Uterus (tissue), 4 donors: ENCODE data around the gene OSBPL8. TPM values are rescaled to one million over a fixed set of nuclear protein-coding genes. Genes with fewer than 3 reads are reported as not detected.
"Not testable (repeated sequence)": the region's sequence is repeated elsewhere in the genome, so short reads cannot be mapped to it uniquely, and the experiment has no call there.

Source experiments
- DNase-seq, 2 donors: peaks; one replicate each; pipeline ENCODE4 v3.0.0-alpha.2; 2019 to 2020
- H3K27ac ChIP-seq, 2 donors: fragments of 200-600 bp; sonication (generic); 1 replicate in 1 of 2; 2 replicates in 1 of 2; pipeline ENCODE4 v1.5.1; 2016 to 2018
- H3K27me3 ChIP-seq, 2 donors: fragments of 200-600 bp; sonication (generic); one replicate each; pipeline ENCODE4 v1.5.1; 2018 to 2019; ENCODE audit warnings: control low read depth in 1 of 2
- H3K36me3 ChIP-seq, 2 donors: fragments of 200-600 bp; sonication (generic); one replicate each; pipeline ENCODE4 v1.5.1; 2019; ENCODE audit warnings: control low read depth in 1 of 2
- H3K4me1 ChIP-seq, 2 donors: fragments of 200-600 bp; sonication (generic); one replicate each; pipeline ENCODE4 v1.5.1; 2018 to 2019; ENCODE audit warnings: control low read depth in 1 of 2
- H3K4me3 ChIP-seq, 2 donors: fragments of 200-600 bp; sonication (generic); 1 replicate in 1 of 2; 2 replicates in 1 of 2; pipeline ENCODE4 v1.5.1; 2018 to 2019; ENCODE audit warnings: mild to moderate bottlenecking in 1 of 2
- H3K9me3 ChIP-seq, 2 donors: fragments of 200-600 bp; sonication (generic); one replicate each; pipeline ENCODE4 v1.5.1; 2019; ENCODE audit warnings: control low read depth in 1 of 2
- POLR2A ChIP-seq, 2 donors: fragments of 450-650 bp; IDR thresholded peaks; one replicate each; pipeline ENCODE4 v1.6.1; 2016; ENCODE audit warnings: antibody characterized with exemption in 2 of 2, mild to moderate bottlenecking in 1 of 2, moderate library complexity in 1 of 2
- intact Hi-C: fragments of 100-400 bp; cut with DNase I; formaldehyde crosslinking; loops from one replicate; pipeline ENCODE4 v1.15.1; 2023; ENCODE audit warnings: low total_unique reads
- total RNA-seq, 4 donors: library from RNA; depleted of rRNA in 3 of 4; stranded (reverse); fragments of >200 nt in 3 of 4; gene quantifications; one replicate each; pipeline versions ENCODE4 v1.1.0 to v1.2.4, GENCODE V29; 2014 to 2023
- TF ChIP-seq, protein P1 (sequence below), 4 experiments: fragments of 200-600 bp in 2 of 4; fragments of 450-650 bp in 2 of 4; sonication (generic) in 2 of 4; IDR thresholded peaks; one replicate each; pipeline ENCODE4 v1.5.1; 2016 to 2019; ENCODE audit warnings: antibody characterized with exemption in 4 of 4, mild to moderate bottlenecking in 2 of 4, moderate library complexity in 1 of 4
- donor health status: DM: yes; HTN: yes; CAD: no.

Gene OSBPL8
- total RNA-seq, 4 donors from 2014 or later = 22.0 to 131 (median 69.3) TPM

- Histone ChIP-seq H3K4me3 (no peak overlapping the region), H3K4me1 (no peaks in the 10 kb centered on the region), H3K27me3 (no peaks in the 10 kb centered on the region), H3K36me3 (no peaks in the 10 kb centered on the region), H3K27ac (no peak overlapping the region), H3K9me3 (no peaks in the 10 kb centered on the region)
- intact Hi-C loops = no loop called here
- TF ChIP-seq POLR2A (IDR thresholded peaks at IDR 0.05) = no peak
- TF ChIP-seq, protein P1, sequence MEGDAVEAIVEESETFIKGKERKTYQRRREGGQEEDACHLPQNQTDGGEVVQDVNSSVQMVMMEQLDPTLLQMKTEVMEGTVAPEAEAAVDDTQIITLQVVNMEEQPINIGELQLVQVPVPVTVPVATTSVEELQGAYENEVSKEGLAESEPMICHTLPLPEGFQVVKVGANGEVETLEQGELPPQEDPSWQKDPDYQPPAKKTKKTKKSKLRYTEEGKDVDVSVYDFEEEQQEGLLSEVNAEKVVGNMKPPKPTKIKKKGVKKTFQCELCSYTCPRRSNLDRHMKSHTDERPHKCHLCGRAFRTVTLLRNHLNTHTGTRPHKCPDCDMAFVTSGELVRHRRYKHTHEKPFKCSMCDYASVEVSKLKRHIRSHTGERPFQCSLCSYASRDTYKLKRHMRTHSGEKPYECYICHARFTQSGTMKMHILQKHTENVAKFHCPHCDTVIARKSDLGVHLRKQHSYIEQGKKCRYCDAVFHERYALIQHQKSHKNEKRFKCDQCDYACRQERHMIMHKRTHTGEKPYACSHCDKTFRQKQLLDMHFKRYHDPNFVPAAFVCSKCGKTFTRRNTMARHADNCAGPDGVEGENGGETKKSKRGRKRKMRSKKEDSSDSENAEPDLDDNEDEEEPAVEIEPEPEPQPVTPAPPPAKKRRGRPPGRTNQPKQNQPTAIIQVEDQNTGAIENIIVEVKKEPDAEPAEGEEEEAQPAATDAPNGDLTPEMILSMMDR (IDR thresholded peaks at IDR 0.05) = no peak
- DNase-seq = no peak
Measured at GRCh38 chr12:76329159-76329558, 230.4 kb downstream of the OSBPL8 start.

- H3K4me1 ChIP-seq, intact Hi-C loops, H3K4me3 ChIP-seq, H3K27me3 ChIP-seq, H3K27ac ChIP-seq, H3K36me3 ChIP-seq, DNase-seq, H3K9me3 ChIP-seq: not testable (repeated sequence)
Measured at GRCh38 chr12:76319595-76320319, 239.8 kb downstream of the OSBPL8 start.

DNA sequence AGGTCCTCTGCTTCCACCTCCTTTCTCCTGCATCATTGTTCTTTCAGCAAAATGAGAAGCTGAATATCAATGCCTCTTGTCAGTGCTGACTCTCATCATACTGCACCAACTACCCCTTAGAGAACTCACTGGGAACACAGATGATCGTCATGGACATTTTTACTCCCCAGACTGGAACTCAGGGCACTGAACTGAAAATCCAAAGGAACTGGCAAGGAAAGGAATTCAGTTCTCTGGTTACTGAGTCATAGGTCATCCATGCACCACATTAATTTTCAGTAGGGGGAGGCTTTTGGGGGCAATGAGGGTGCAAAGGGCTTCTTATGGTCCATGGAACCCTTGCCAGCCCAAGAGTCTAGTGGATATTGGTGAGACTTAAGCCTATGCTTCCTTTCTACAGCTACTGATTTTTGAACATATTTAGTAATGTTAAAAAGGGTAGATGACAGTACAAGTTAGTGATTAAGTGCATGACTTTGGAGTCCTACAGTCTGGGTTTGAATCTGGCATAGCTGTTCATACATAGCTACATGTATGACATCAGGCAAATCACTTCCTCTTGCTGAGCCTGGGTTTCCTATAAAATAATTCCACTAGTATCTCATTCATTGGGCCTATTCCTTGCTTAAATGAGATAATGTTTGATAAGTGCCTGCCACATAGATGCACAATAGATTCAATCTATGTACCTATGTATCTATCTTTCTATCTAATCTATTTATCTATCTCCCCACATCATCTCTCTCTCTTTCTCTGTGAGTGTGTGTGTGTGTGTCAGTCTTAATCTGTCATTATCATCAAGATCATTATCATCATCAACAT, 240.6 kb downstream of the OSBPL8 start:
- Histone ChIP-seq H3K36me3 (no peaks in the 10 kb centered on the region), H3K9me3 (no peaks in the 10 kb centered on the region), H3K4me1 (no peaks in the 10 kb centered on the region), H3K27ac (no peak overlapping the region), H3K4me3 (no peak overlapping the region), H3K27me3 (no peaks in the 10 kb centered on the region)
- no peak for DNase-seq
- intact Hi-C loops = no loop called here
- no peak for TF ChIP-seq POLR2A (IDR thresholded peaks at IDR 0.05)
- TF ChIP-seq, protein P1 (IDR thresholded peaks at IDR 0.05) = no peak

- no peaks in the 10 kb centered on the region for H3K4me1 ChIP-seq
- no peaks in the 10 kb centered on the region for H3K9me3 ChIP-seq
- H3K27ac ChIP-seq = no peak overlapping the region
- DNase-seq = no peak
- H3K36me3 ChIP-seq = no peaks in the 10 kb centered on the region
- H3K27me3 ChIP-seq = no peaks in the 10 kb centered on the region
- TF ChIP-seq POLR2A (IDR thresholded peaks at IDR 0.05) = no peak
- TF ChIP-seq, protein P1 (IDR thresholded peaks at IDR 0.05) = no peak
- intact Hi-C loops = no loop called here
- H3K4me3 ChIP-seq = no peak overlapping the region
Measured at GRCh38 chr12:76317976-76318375, 241.6 kb downstream of the OSBPL8 start.

DNA sequence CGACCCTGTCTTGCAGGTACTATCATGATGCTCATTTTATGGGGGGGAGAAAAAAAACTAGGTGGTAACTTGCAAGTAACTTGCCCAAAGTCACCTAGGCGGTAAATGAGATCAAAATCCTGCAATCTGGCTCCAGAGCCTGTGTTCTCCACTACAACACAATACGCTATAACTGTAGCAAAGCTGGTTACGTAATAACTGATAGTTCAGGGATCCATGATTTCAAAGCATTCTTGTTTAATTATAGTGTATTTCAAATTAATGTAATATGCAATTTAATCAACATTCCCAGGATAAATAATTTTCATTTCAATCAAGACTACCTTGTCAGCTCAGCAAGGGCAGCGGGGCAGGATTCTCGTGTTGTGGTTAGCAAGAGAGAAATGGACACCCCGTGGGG, 243.1 kb downstream of the OSBPL8 start:
- Histone ChIP-seq H3K27me3 (no peaks in the 10 kb centered on the region), H3K27ac (no peak overlapping the region), H3K4me1 (no peaks in the 10 kb centered on the region), H3K4me3 (no peak overlapping the region), H3K9me3 (no peaks in the 10 kb centered on the region), H3K36me3 (no peaks in the 10 kb centered on the region)
- DNase-seq = no peak
- intact Hi-C loops = no loop called here
- TF ChIP-seq POLR2A (IDR thresholded peaks at IDR 0.05) = no peak

DNA sequence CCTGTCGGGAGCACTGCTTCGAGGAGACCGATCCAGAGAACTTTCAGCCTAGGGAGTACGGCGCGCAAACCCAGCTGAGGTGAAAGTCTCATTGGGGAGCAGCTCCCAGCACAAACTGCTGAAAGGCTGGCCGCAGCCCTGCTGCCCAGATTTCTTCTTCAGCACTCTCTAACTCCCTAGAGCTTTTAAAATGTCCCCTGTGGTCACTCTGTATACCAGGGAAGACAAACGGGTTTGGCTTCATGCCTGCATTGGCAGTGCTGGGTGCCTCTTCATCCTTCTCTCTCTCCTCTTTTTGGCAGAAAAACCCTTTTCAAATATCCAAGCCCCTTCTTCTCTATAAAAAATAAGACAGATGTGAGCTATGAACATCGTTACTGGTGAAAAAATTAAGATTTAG, 246.3 kb downstream of the OSBPL8 start:
- H3K27me3 ChIP-seq = no peaks in the 10 kb centered on the region
- intact Hi-C loops = no loop called here
- no peaks in the 10 kb centered on the region for H3K4me1 ChIP-seq
- H3K27ac ChIP-seq = no peak overlapping the region
- no peak overlapping the region for H3K4me3 ChIP-seq
- DNase-seq = no peak
- TF ChIP-seq, protein P1 (IDR thresholded peaks at IDR 0.05) = no peak
- H3K9me3 ChIP-seq = no peaks in the 10 kb centered on the region
- no peaks in the 10 kb centered on the region for H3K36me3 ChIP-seq
